DOHH2 (cell line): ENCODE results near the gene TCTN1.

Experiments
- H3F3A ChIP-seq: fragments of 200-600 bp; sonication (generic), shearing (Covaris generic); 2 replicates; pipeline ENCODE4 v1.6.0; 2016; ENCODE audit warnings: antibody characterized with exemption, mild to moderate bottlenecking; ENCODE audit not compliant: control insufficient read depth, insufficient read depth
- H3K27ac ChIP-seq: fragments of 200-600 bp; sonication (generic); 2 replicates; pipeline ENCODE4 v1.5.1; 2014; ENCODE audit warnings: low read depth, mild to moderate bottlenecking, low read length, moderate library complexity
- H3K27me3 ChIP-seq: fragments of 200-600 bp; sonication (generic); 2 replicates; pipeline ENCODE4 v1.6.1; 2014; ENCODE audit warnings: mild to moderate bottlenecking, low read length, mixed read lengths; ENCODE audit not compliant: control insufficient read depth
- H3K36me3 ChIP-seq: fragments of 200-600 bp; sonication (generic); 2 replicates; pipeline ENCODE4 v1.6.1; 2014; ENCODE audit warnings: mild to moderate bottlenecking, low read length, moderate library complexity, mixed read lengths; ENCODE audit not compliant: control insufficient read depth
- H3K4me1 ChIP-seq: fragments of 200-600 bp; sonication (generic); 2 replicates; pipeline ENCODE4 v1.6.1; 2014; ENCODE audit warnings: mild to moderate bottlenecking, low read length, mixed read lengths; ENCODE audit not compliant: control insufficient read depth
- H3K4me2 ChIP-seq: fragments of 200-600 bp; sonication (generic); 2 replicates; pipeline ENCODE4 v1.6.0; 2014; ENCODE audit warnings: mild to moderate bottlenecking, low read length, moderate library complexity
- H3K4me3 ChIP-seq: fragments of 200-600 bp; sonication (generic); 2 replicates; pipeline ENCODE4 v1.5.1; 2014; ENCODE audit warnings: mild to moderate bottlenecking, low read length, mixed read lengths
- H3K79me2 ChIP-seq: fragments of 200-600 bp; sonication (generic); 2 replicates; pipeline ENCODE4 v1.6.1; 2014; ENCODE audit warnings: mild to moderate bottlenecking, low read length, mixed read lengths; ENCODE audit not compliant: control insufficient read depth
- H3K9me2 ChIP-seq: fragments of 200-600 bp; sonication (generic); replicated peaks from 2 replicates; pipeline ENCODE4 v1.6.1; 2014; ENCODE audit warnings: mild to moderate bottlenecking, low read length, mixed read lengths; ENCODE audit not compliant: control insufficient read depth
- H3K9me3 ChIP-seq: fragments of 200-600 bp; sonication (generic); 2 replicates; pipeline ENCODE4 v1.6.1; 2014; ENCODE audit warnings: antibody characterized with exemption, low read length, mixed read lengths; ENCODE audit not compliant: control insufficient read depth, insufficient read depth
- H4K20me1 ChIP-seq: fragments of 200-600 bp; sonication (generic); 2 replicates; pipeline ENCODE4 v1.6.0; 2014; ENCODE audit warnings: low read depth, mild to moderate bottlenecking, antibody characterized with exemption, low read length, moderate library complexity; ENCODE audit not compliant: control insufficient read depth, insufficient read depth
- CTCF ChIP-seq: fragments of 200-600 bp; sonication (generic); IDR thresholded peaks from one replicate; pipeline ENCODE4 v1.5.1; 2014; ENCODE audit warnings: antibody characterized with exemption, mild to moderate bottlenecking, low read depth, low read length; ENCODE audit not compliant: poor library complexity, severe bottlenecking
- EZH2phosphoT487 ChIP-seq: fragments of 200-600 bp; sonication (generic); IDR thresholded peaks from 2 replicates; pipeline ENCODE4 v1.6.1; 2017; ENCODE audit warnings: borderline replicate concordance, mild to moderate bottlenecking, antibody characterized with exemption, low read length, moderate library complexity, mixed read lengths

TCTN1 gene

GRCh38 chr12:110676171-110676570, 62.2 kb downstream of the TCTN1 start:
- peaks cover 100% of the 10 kb centered on the region for H3K4me1 ChIP-seq
- H3K4me3 ChIP-seq: peak overlapping the region; percentile 63
- peaks cover 54% of the 10 kb centered on the region for H3K36me3 ChIP-seq
- no peaks in the 10 kb centered on the region for H3K9me2 ChIP-seq
- TF ChIP-seq CTCF (no peak), EZH2phosphoT487 (no peak)
- peak overlapping the region; percentile 99 for H3K27ac ChIP-seq
- no peaks in the 10 kb centered on the region for H4K20me1 ChIP-seq
- H3K79me2 ChIP-seq: peaks cover 16% of the 10 kb centered on the region
- H3F3A ChIP-seq: peaks cover 51% of the 10 kb centered on the region
- H3K9me3 ChIP-seq: no peaks in the 10 kb centered on the region
- H3K4me2 ChIP-seq: peak overlapping the region; percentile 89
- H3K27me3 ChIP-seq: no peaks in the 10 kb centered on the region

GRCh38 chr12:110677206-110677911, 63.4 kb downstream of the TCTN1 start:
- Histone ChIP-seq H3K4me2 (peak overlapping the region; percentile 89), H3K4me1 (peaks cover 100% of the 10 kb centered on the region), H3K4me3 (peak overlapping the region; percentile 63), H3K79me2 (peaks cover 12% of the 10 kb centered on the region), H3K9me3 (no peaks in the 10 kb centered on the region), H3K36me3 (peaks cover 56% of the 10 kb centered on the region), H3K27me3 (no peaks in the 10 kb centered on the region), H3K9me2 (no peaks in the 10 kb centered on the region), H4K20me1 (no peaks in the 10 kb centered on the region), H3K27ac (peak overlapping the region; percentile 99), H3F3A (peaks cover 50% of the 10 kb centered on the region)
- TF ChIP-seq EZH2phosphoT487: no peak
- no peak for TF ChIP-seq CTCF

DNA sequence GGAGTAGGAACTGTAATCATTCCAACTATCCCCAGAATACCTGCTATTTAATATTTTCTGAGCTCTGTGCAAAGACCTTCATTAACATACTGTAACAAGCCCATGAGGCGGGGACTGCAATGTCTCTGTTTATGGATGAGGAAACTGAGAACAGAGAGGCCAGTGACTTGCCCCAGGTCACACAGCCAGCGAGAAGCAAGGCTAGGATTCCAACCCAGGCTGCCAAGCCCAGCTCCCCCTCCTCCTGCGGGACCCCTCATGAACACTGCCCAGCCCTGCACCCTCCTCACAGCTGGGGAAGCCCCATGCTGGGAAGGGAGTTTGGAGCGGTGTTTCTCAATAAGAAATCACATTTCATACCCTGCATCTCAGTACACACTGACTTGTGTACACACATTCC, 64.1 kb downstream of the TCTN1 start:
- peaks cover 51% of the 10 kb centered on the region for H3F3A ChIP-seq
- peaks cover 56% of the 10 kb centered on the region for H3K36me3 ChIP-seq
- peak overlapping the region; percentile 99 for H3K27ac ChIP-seq
- H3K4me3 ChIP-seq: peak overlapping the region; percentile 63
- H4K20me1 ChIP-seq: no peaks in the 10 kb centered on the region
- no peak for TF ChIP-seq EZH2phosphoT487
- no peak for TF ChIP-seq CTCF
- peaks cover 12% of the 10 kb centered on the region for H3K79me2 ChIP-seq
- H3K4me2 ChIP-seq: peak overlapping the region; percentile 89
- no peaks in the 10 kb centered on the region for H3K9me3 ChIP-seq
- H3K4me1 ChIP-seq: peaks cover 100% of the 10 kb centered on the region
- H3K27me3 ChIP-seq: no peaks in the 10 kb centered on the region
- H3K9me2 ChIP-seq: no peaks in the 10 kb centered on the region
